ENCODE measurements around the gene RBM10. TPM values are rescaled to one million over a fixed set of nuclear protein-coding genes. Genes with fewer than 3 reads are reported as not detected.
A peak's percentile ranks its signal among the peaks of the same experiment; 100 is the strongest.

Gene RBM10
- total RNA-seq, 1 experiment from 2014 or later = 56.9 TPM

DNA sequence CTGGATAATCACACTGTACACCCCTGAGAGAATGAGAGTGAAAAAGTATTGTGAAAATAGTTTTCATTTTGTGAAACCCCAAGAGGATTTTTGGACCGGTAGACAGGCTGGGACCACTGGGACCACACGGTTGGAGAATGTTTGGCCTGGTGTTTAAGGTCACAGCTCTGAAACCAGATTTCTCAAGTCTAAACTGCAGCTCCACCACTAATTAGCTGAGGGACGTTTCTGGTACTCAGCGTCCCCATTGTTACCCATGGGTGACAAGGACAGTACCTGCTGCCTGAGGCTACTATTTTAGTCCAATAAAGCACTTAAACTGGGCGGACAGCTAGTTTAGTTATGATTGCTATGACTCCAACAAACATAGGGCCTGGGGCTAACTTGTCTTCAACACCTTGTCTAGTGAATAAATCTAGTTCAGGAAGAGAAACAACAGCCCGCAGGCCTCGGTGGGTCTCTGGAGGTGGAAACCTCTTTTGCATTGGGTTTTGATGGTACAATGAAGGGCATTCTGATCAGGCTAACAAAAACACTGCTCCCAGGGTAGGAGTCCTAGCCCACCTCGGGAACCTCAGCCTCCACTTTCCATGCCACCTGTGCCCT is 87.3 kb downstream of the RBM10 start:
- H3K4me1 ChIP-seq (ENCODE audit: control insufficient read depth in 1 of 2, insufficient read depth in 2 of 2, low read length in 2 of 2) = peaks cover 3 to 19% of the 10 kb centered on the region in 2 experiments; a peak in 3 of 4 replicates
- TF ChIP-seq, protein P1, sequence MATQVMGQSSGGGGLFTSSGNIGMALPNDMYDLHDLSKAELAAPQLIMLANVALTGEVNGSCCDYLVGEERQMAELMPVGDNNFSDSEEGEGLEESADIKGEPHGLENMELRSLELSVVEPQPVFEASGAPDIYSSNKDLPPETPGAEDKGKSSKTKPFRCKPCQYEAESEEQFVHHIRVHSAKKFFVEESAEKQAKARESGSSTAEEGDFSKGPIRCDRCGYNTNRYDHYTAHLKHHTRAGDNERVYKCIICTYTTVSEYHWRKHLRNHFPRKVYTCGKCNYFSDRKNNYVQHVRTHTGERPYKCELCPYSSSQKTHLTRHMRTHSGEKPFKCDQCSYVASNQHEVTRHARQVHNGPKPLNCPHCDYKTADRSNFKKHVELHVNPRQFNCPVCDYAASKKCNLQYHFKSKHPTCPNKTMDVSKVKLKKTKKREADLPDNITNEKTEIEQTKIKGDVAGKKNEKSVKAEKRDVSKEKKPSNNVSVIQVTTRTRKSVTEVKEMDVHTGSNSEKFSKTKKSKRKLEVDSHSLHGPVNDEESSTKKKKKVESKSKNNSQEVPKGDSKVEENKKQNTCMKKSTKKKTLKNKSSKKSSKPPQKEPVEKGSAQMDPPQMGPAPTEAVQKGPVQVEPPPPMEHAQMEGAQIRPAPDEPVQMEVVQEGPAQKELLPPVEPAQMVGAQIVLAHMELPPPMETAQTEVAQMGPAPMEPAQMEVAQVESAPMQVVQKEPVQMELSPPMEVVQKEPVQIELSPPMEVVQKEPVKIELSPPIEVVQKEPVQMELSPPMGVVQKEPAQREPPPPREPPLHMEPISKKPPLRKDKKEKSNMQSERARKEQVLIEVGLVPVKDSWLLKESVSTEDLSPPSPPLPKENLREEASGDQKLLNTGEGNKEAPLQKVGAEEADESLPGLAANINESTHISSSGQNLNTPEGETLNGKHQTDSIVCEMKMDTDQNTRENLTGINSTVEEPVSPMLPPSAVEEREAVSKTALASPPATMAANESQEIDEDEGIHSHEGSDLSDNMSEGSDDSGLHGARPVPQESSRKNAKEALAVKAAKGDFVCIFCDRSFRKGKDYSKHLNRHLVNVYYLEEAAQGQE (IDR thresholded peaks at IDR 0.05; ENCODE audit: low read depth) = no peak
- no peak for TF ChIP-seq POLR2A (IDR thresholded peaks at IDR 0.05; ENCODE audit: borderline replicate concordance, extremely low read depth, insufficient read depth, insufficient read length)
- ChIA-PET POLR2A (interaction anchor here (2.2 kb wide), 1 partner anchor 14 kb away, joined by 13 read pairs; no protein-coding TSS in a partner anchor), CTCF (no interaction called here), RAD21 (ENCODE audit: low non-redundant PET in 1 of 2, low total read pairs in 2 of 2, uncharacterized antibody in 2 of 2, unreplicated experiment in 2 of 2) (no interaction called here)
- no peaks in the 10 kb centered on the region for H3K9me2 ChIP-seq (ENCODE audit: insufficient read depth)
- intact Hi-C loops (cut with micrococcal nuclease) = loop anchor here (2.0 to 10.0 kb wide), 2 partner anchors 13 to 63 kb away; partner anchors contain the start of gene CDK16
- H3K36me3 ChIP-seq (ENCODE audit: control insufficient read depth in 1 of 2, insufficient read depth in 2 of 2, low read length in 2 of 2) = peaks cover 4 to 5% of the 10 kb centered on the region in 2 experiments; a peak in 3 of 4 replicates
- H3K4me2 ChIP-seq (ENCODE audit: low read length) = peak overlapping the region; percentile 84
- ATAC-seq (no peak), DNase-seq (ENCODE audit: low read depth, low spot score) (no peak)
- H3K9me3 ChIP-seq (ENCODE audit: control insufficient read depth in 1 of 2, insufficient read depth in 1 of 2, low read depth in 1 of 2, low read length in 2 of 2) = no peaks in the 10 kb centered on the region
- H3K79me2 ChIP-seq (ENCODE audit: insufficient read depth, low read length) = peaks cover 35% of the 10 kb centered on the region
- BruUV-seq (replicated peaks) = TSS peak; percentile 86
- H3K27me3 ChIP-seq (ENCODE audit: insufficient read depth, low read length) = no peaks in the 10 kb centered on the region
- H3K9ac ChIP-seq (ENCODE audit: low read length) = peak overlapping the region; percentile 92
- peak overlapping the region; percentile 90 for H3K27ac ChIP-seq (ENCODE audit: low read depth, low read length)
- H4K20me1 ChIP-seq (ENCODE audit: insufficient read depth) = no peaks in the 10 kb centered on the region
- H3K4me3 ChIP-seq (replicated peaks in 1 of 2; ENCODE audit: low read depth in 1 of 2, low read length in 2 of 2) = peak overlapping the region; percentile 64 to 67
- no peak overlapping the region for H2AFZ ChIP-seq (ENCODE audit: low read depth, low read length, poor library complexity, severe bottlenecking)

- ChIA-PET CTCF (interaction anchor here (0.8 to 1.2 kb wide), 2 partner anchors 42 to 79 kb away, joined by 3 read pairs; no protein-coding TSS in a partner anchor), RAD21 (ENCODE audit: low non-redundant PET in 1 of 2, low total read pairs in 2 of 2, uncharacterized antibody in 2 of 2, unreplicated experiment in 2 of 2) (interaction anchor here (0.6 to 0.9 kb wide), 2 partner anchors 15 to 261 kb away, joined by 3 read pairs; no protein-coding TSS in a partner anchor), POLR2A (interaction anchor here (0.8 to 2.2 kb wide), 5 partner anchors 11 to 291 kb away, joined by 3 to 13 read pairs (median 4); no protein-coding TSS in a partner anchor)
- BruUV-seq (replicated peaks) = no TSS peak
- Histone ChIP-seq H3K27ac (ENCODE audit: low read depth, low read length) (peak within 1 kb of the TSS; percentile 90), H3K9ac (ENCODE audit: low read length) (peak within 1 kb of the TSS; percentile 92), H3K4me2 (ENCODE audit: low read length) (peak within 1 kb of the TSS; percentile 84), H3K9me3 (ENCODE audit: control insufficient read depth in 1 of 2, insufficient read depth in 1 of 2, low read depth in 1 of 2, low read length in 2 of 2) (no peaks in the 10 kb centered on the region), H3K36me3 (ENCODE audit: control insufficient read depth in 1 of 2, insufficient read depth in 2 of 2, low read length in 2 of 2) (peaks cover 1 to 5% of the 10 kb centered on the region in 2 experiments; a peak in 2 of 4 replicates), H3K79me2 (ENCODE audit: insufficient read depth, low read length) (peaks cover 36% of the 10 kb centered on the region), H3K27me3 (ENCODE audit: insufficient read depth, low read length) (no peaks in the 10 kb centered on the region), H3K9me2 (ENCODE audit: insufficient read depth) (no peaks in the 10 kb centered on the region), H3K4me1 (ENCODE audit: control insufficient read depth in 1 of 2, insufficient read depth in 2 of 2, low read length in 2 of 2) (peaks cover 3 to 19% of the 10 kb centered on the region in 2 experiments; a peak in 3 of 4 replicates), H3K4me3 (replicated peaks in 1 of 2; ENCODE audit: low read depth in 1 of 2, low read length in 2 of 2) (peak within 1 kb of the TSS; percentile 64 to 67), H4K20me1 (ENCODE audit: insufficient read depth) (no peaks in the 10 kb centered on the region), H2AFZ (ENCODE audit: low read depth, low read length, poor library complexity, severe bottlenecking) (no peak within 1 kb of the TSS)
- TF ChIP-seq EGR1 (IDR thresholded peaks at IDR 0.05; ENCODE audit: low read depth) = no peak
- peak; percentile 86 for TF ChIP-seq YY1 (IDR thresholded peaks at IDR 0.05; ENCODE audit: extremely low read depth, insufficient replicate concordance, low read depth, low read length)
- intact Hi-C loops (cut with micrococcal nuclease) = loop anchor here (2.0 to 10.0 kb wide), 2 partner anchors 14 to 62 kb away; partner anchors contain the start of gene CDK16
- DNase-seq (ENCODE audit: low read depth, low spot score) (no peak), ATAC-seq (peak; percentile 39)
Observed at GRCh38 chrX:47232803-47233332, 87.8 kb downstream of the RBM10 start, which contains the start of gene USP11. USP11 (plus strand) TSS chrX:47233009; CDS start chrX:47233044, 35 bp downstream.
